Measurements from ENCODE around the gene NFAT5.
A peak's percentile ranks its signal among the peaks of the same experiment; 100 is the strongest.
"Not testable (repeated sequence)": the region's sequence is repeated elsewhere in the genome, so short reads cannot be mapped to it uniquely, and the experiment has no call there.

Gene NFAT5, protein sequence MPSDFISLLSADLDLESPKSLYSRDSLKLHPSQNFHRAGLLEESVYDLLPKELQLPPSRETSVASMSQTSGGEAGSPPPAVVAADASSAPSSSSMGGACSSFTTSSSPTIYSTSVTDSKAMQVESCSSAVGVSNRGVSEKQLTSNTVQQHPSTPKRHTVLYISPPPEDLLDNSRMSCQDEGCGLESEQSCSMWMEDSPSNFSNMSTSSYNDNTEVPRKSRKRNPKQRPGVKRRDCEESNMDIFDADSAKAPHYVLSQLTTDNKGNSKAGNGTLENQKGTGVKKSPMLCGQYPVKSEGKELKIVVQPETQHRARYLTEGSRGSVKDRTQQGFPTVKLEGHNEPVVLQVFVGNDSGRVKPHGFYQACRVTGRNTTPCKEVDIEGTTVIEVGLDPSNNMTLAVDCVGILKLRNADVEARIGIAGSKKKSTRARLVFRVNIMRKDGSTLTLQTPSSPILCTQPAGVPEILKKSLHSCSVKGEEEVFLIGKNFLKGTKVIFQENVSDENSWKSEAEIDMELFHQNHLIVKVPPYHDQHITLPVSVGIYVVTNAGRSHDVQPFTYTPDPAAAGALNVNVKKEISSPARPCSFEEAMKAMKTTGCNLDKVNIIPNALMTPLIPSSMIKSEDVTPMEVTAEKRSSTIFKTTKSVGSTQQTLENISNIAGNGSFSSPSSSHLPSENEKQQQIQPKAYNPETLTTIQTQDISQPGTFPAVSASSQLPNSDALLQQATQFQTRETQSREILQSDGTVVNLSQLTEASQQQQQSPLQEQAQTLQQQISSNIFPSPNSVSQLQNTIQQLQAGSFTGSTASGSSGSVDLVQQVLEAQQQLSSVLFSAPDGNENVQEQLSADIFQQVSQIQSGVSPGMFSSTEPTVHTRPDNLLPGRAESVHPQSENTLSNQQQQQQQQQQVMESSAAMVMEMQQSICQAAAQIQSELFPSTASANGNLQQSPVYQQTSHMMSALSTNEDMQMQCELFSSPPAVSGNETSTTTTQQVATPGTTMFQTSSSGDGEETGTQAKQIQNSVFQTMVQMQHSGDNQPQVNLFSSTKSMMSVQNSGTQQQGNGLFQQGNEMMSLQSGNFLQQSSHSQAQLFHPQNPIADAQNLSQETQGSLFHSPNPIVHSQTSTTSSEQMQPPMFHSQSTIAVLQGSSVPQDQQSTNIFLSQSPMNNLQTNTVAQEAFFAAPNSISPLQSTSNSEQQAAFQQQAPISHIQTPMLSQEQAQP (N-terminal part only)

DNA sequence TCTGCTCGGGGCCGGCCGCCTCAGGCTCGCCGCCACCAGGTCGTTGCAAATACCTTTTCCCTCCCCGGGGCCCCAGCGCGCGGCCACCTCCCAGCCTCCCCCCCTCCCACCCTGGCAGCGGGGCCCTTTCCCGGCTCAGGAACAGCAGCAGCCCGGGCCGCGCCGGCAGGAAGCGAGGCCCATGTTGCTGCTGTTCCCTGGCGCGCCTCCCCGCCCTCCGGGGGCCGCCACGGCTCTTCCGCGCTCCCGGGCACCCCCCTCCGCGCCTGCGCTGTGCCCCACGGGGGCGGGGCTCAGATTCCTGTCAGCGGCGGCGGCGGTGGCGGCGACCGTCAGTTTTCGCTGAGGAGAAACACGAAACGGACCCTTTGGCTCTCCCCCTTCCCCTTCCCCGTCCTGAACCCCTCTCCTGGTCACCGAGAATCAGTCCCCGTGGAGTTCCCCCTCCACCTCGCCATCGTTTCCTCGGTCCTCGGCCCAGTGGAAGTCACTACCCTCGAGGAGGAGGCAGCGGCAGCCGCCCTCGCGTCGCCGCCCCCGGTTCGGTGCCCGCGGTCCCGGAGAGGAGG lies at the start of gene NFAT5:
NFAT5 (plus strand) TSS at position 296 of the 569 bp plus-strand sequence. CDS start 336 bp downstream, outside the sequence.
- peak within 1 kb of the TSS; percentile 98 for H3K9ac ChIP-seq (ENCODE audit: low read length)
- TF ChIP-seq, protein P1, sequence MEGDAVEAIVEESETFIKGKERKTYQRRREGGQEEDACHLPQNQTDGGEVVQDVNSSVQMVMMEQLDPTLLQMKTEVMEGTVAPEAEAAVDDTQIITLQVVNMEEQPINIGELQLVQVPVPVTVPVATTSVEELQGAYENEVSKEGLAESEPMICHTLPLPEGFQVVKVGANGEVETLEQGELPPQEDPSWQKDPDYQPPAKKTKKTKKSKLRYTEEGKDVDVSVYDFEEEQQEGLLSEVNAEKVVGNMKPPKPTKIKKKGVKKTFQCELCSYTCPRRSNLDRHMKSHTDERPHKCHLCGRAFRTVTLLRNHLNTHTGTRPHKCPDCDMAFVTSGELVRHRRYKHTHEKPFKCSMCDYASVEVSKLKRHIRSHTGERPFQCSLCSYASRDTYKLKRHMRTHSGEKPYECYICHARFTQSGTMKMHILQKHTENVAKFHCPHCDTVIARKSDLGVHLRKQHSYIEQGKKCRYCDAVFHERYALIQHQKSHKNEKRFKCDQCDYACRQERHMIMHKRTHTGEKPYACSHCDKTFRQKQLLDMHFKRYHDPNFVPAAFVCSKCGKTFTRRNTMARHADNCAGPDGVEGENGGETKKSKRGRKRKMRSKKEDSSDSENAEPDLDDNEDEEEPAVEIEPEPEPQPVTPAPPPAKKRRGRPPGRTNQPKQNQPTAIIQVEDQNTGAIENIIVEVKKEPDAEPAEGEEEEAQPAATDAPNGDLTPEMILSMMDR (IDR thresholded peaks at IDR 0.05; ENCODE audit: low read depth, low read length), result no peak
- no peak for TF ChIP-seq EZH2phosphoT487 (IDR thresholded peaks at IDR 0.05; ENCODE audit: low read depth)
- H3K27me3 ChIP-seq (ENCODE audit: low read depth, low read length), result no peaks in the 10 kb centered on the region
- H3K4me3 ChIP-seq (ENCODE audit: low read length), result peak within 1 kb of the TSS; percentile 95
- no peak within 1 kb of the TSS for H2AFZ ChIP-seq (ENCODE audit: low read depth, low read length)
- peaks cover 17% of the 10 kb centered on the region for H4K20me1 ChIP-seq (ENCODE audit: insufficient read depth, low read length)
- peak within 1 kb of the TSS; percentile 92 for H3K4me2 ChIP-seq (ENCODE audit: low read length)
- no peaks in the 10 kb centered on the region for H3K9me3 ChIP-seq (ENCODE audit: insufficient read depth, low read length)
- peaks cover 36% of the 10 kb centered on the region for H3K4me1 ChIP-seq (ENCODE audit: low read length)
- peaks cover 58% of the 10 kb centered on the region for H3K79me2 ChIP-seq (ENCODE audit: low read length)
- peak within 1 kb of the TSS; percentile 95 for H3K27ac ChIP-seq (ENCODE audit: low read length)
- peaks cover 12% of the 10 kb centered on the region for H3K36me3 ChIP-seq (replicated peaks; ENCODE audit: low read depth, low read length)

DNA sequence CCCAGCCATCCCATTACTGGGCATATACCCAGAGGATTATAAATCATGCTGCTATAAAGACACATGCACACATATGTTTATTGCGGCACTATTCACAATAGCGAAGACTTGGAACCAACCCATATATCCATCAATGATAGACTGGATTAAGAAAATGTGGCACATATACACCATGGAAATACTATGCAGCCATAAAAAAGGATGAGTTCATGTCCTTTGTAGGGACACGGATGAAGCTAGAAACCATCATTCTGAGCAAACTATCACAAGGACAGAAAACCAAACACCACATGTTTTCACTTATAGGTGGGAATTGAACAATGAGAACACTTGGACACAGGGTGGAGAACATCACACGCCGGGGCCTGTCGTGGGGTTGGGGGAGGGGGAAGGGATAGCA lies 47.9 kb upstream of the NFAT5 start:
- not testable (repeated sequence) for H3K4me3 ChIP-seq (ENCODE audit: low read length); H3K36me3 ChIP-seq (replicated peaks; ENCODE audit: low read depth, low read length); H3K9me3 ChIP-seq (ENCODE audit: insufficient read depth, low read length); H3K27me3 ChIP-seq (ENCODE audit: low read depth, low read length); H3K9ac ChIP-seq (ENCODE audit: low read length); H4K20me1 ChIP-seq (ENCODE audit: insufficient read depth, low read length); H3K27ac ChIP-seq (ENCODE audit: low read length); H3K4me2 ChIP-seq (ENCODE audit: low read length); H2AFZ ChIP-seq (ENCODE audit: low read depth, low read length); H3K79me2 ChIP-seq (ENCODE audit: low read length)
- H3K4me1 ChIP-seq (ENCODE audit: low read length), result peaks cover 45% of the 10 kb centered on the region

DNA sequence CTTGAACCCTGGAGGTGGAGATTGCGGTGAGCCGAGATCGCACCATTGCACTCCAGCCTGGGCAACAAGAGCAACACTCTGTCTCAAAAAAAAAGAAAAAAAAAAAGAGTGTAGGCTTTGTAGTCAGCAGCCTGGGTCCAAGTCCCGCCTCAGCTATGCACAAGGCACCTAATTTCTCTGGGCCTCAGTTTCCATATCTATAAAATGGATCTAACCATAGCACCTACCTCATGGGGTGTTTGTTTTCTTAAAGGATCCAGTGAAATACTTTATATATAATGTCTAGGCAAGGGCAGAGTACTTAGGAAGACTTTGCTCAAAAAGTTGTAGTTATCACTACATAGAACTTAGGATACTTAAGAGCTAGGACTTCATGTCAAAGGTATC lies 45.4 kb upstream of the NFAT5 start:
- TF ChIP-seq, protein P1 (IDR thresholded peaks at IDR 0.05; ENCODE audit: low read depth, low read length), result no peak
- TF ChIP-seq EZH2phosphoT487 (IDR thresholded peaks at IDR 0.05; ENCODE audit: low read depth), result no peak
- H3K4me1 ChIP-seq (ENCODE audit: low read length), result peaks cover 27% of the 10 kb centered on the region
- no peak overlapping the region for H3K4me3 ChIP-seq (ENCODE audit: low read length)
- H3K4me2 ChIP-seq (ENCODE audit: low read length), result peak overlapping the region; percentile 19
- H3K79me2 ChIP-seq (ENCODE audit: low read length), result no peaks in the 10 kb centered on the region
- peak overlapping the region; percentile 41 for H2AFZ ChIP-seq (ENCODE audit: low read depth, low read length)
- no peaks in the 10 kb centered on the region for H3K36me3 ChIP-seq (replicated peaks; ENCODE audit: low read depth, low read length)
- no peaks in the 10 kb centered on the region for H3K27me3 ChIP-seq (ENCODE audit: low read depth, low read length)
- H3K27ac ChIP-seq (ENCODE audit: low read length), result peak overlapping the region; percentile 16
- 0 out of 2 replicates have a peak overlapping the region, but pooled peaks have one; percentile 22 for H3K9ac ChIP-seq (ENCODE audit: low read length)
- H4K20me1 ChIP-seq (ENCODE audit: insufficient read depth, low read length), result no peaks in the 10 kb centered on the region
- no peaks in the 10 kb centered on the region for H3K9me3 ChIP-seq (ENCODE audit: insufficient read depth, low read length)

DNA sequence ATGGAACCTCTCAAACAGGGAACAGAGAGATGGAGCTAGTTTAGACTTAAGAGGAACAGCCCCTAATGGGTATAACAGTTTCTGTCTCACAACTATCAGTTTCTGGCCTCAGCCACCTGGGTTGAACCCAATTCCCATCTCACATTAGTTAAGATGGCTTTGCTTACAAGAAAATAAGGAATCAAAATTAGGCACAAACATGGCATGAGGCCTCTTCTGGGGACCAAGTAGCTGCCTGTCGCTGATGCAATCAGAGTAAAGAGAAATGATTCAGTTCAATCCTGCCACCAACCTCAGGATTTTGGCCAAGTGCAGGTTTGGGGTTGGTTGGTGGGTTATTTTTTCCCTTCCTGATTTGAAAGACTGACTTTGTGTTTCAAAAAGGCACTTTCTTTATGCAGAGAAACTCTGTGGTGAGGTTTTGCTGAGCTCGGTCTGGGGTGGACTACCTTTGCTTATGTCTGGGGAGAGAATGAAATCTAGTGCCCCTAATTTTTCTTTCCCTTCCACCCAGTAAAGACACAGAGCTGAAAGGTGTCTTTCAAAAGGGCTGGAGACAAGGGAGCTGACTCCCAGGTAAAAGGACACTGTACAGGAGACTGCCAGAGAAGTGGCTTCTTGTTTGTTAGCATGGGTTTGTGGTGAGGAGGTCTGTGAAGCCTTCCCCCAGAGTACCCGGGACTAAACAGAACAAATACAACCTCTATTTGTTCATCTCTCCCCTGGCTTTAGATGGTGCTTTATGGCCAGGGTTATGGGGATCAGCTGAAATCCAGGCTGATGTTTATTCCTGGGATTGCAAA lies 44.8 kb upstream of the NFAT5 start:
- Histone ChIP-seq H3K9me3 (ENCODE audit: insufficient read depth, low read length) (no peaks in the 10 kb centered on the region), H3K27ac (ENCODE audit: low read length) (peak overlapping the region; percentile 16), H3K4me3 (ENCODE audit: low read length) (no peak overlapping the region), H4K20me1 (ENCODE audit: insufficient read depth, low read length) (no peaks in the 10 kb centered on the region), H3K9ac (ENCODE audit: low read length) (peak overlapping the region; percentile 22; the same call in 1 of the 2 replicates), H3K4me2 (ENCODE audit: low read length) (peak overlapping the region; percentile 19), H2AFZ (ENCODE audit: low read depth, low read length) (peak overlapping the region; percentile 41), H3K36me3 (replicated peaks; ENCODE audit: low read depth, low read length) (no peaks in the 10 kb centered on the region), H3K27me3 (ENCODE audit: low read depth, low read length) (no peaks in the 10 kb centered on the region), H3K79me2 (ENCODE audit: low read length) (no peaks in the 10 kb centered on the region), H3K4me1 (ENCODE audit: low read length) (peaks cover 27% of the 10 kb centered on the region)
- no peak for TF ChIP-seq EZH2phosphoT487 (IDR thresholded peaks at IDR 0.05; ENCODE audit: low read depth)
- TF ChIP-seq, protein P1 (IDR thresholded peaks at IDR 0.05; ENCODE audit: low read depth, low read length), result no peak
